Ishikawa (cell line): Measurements from ENCODE around the gene NADK.
A peak's percentile ranks its signal among the peaks of the same experiment; 100 is the strongest.

Experiments used
- CEBPB ChIP-seq: IDR thresholded peaks from 2 replicates; pipeline ENCODE4 v1.6.1; 2012
- CREB1 ChIP-seq: IDR thresholded peaks from 2 replicates; pipeline ENCODE4 v1.6.1; 2012; ENCODE audit warnings: low read depth
- EGR1 ChIP-seq: IDR thresholded peaks from 2 replicates; pipeline ENCODE4 v1.6.1; 2012
- EP300 ChIP-seq: IDR thresholded peaks from 2 replicates; pipeline ENCODE4 v1.6.1; 2012; ENCODE audit warnings: borderline replicate concordance
- FOXM1 ChIP-seq: IDR thresholded peaks from 2 replicates; pipeline ENCODE4 v1.6.1; 2012; ENCODE audit warnings: low read depth, borderline replicate concordance
- MAX ChIP-seq: IDR thresholded peaks from 2 replicates; pipeline ENCODE4 v1.6.1; 2012
- NFIC ChIP-seq: IDR thresholded peaks from 2 replicates; pipeline ENCODE4 v1.6.1; 2012
- RAD21 ChIP-seq: IDR thresholded peaks from 2 replicates; pipeline ENCODE4 v1.6.1; 2012; ENCODE audit warnings: low read depth
- REST ChIP-seq: IDR thresholded peaks from 2 replicates; pipeline ENCODE4 v1.6.1; 2012; ENCODE audit warnings: low read depth, mild to moderate bottlenecking
- TAF1 ChIP-seq: IDR thresholded peaks from 2 replicates; pipeline ENCODE4 v1.6.1; 2012; ENCODE audit warnings: low read depth, mild to moderate bottlenecking
- TCF12 ChIP-seq: IDR thresholded peaks from 2 replicates; pipeline ENCODE4 v1.6.1; 2012; ENCODE audit warnings: low read depth
- TEAD4 ChIP-seq: IDR thresholded peaks from 2 replicates; pipeline ENCODE4 v1.6.1; 2012
- YY1 ChIP-seq: IDR thresholded peaks from 2 replicates; pipeline ENCODE4 v1.6.1; 2012; ENCODE audit warnings: low read depth
- ZBTB7A ChIP-seq: IDR thresholded peaks from 2 replicates; pipeline ENCODE4 v1.6.1; 2012; ENCODE audit warnings: low read depth
- TF ChIP-seq, protein P1 (sequence below): IDR thresholded peaks from 2 replicates; pipeline ENCODE4 v1.6.1; 2012

The NADK gene

GRCh38 chr1:1777583-1777899 is 729 bp downstream of the NADK start:
- TF ChIP-seq EP300 (no peak), ZBTB7A (0 out of 2 replicates have a peak, but pooled peaks have one; percentile 36)

DNA sequence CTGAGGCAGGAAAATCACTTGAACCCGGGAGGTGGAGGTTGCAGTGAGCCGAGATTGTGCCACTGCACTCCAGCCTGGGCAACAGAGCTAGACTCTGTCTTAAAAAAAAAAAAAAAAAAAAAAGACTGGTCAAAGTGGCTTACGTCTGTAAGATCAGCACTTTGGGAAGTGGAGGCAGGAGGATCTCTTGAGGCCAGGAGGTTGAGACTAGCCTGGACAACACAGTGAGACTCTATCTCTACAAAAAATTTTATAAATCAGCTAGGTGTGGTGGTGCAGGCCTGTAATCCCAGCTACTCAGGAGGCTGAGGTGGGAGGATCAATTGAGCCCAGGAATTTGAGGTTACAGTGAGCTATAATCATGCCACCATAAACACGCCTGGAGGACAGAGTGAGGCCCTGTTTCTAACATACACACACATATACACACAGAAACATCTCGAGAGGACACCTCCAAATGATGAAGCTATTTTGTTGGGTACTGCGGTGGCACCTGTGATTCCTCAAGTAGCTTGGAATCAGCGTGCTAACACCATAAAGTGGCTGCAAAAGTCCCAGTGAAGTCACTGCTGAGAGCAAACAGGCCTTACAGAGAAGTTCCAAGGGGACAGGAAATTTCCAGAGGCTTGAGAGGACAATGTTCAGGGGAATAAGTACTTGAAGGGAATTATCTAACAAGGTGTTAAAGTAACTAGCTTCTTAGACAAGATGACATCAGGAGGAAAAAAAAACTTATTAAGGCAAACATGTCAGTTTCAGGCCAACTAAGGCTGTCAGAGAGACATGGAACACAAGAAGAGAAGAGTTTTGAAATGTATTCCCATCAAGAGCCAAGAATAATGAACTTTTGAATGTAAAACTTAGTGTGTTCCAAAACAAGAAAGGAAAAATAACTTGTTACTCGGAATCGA is 1.3 kb downstream of the NADK start:
- TF ChIP-seq ZBTB7A = no peak
- TF ChIP-seq, protein P1, sequence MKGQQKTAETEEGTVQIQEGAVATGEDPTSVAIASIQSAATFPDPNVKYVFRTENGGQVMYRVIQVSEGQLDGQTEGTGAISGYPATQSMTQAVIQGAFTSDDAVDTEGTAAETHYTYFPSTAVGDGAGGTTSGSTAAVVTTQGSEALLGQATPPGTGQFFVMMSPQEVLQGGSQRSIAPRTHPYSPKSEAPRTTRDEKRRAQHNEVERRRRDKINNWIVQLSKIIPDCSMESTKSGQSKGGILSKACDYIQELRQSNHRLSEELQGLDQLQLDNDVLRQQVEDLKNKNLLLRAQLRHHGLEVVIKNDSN = no peak
- TF ChIP-seq TAF1 = no peak
- TF ChIP-seq EGR1 = no peak
- TF ChIP-seq REST = no peak
- no peak for TF ChIP-seq TEAD4
- no peak for TF ChIP-seq TCF12
- no peak for TF ChIP-seq CEBPB
- no peak for TF ChIP-seq MAX

GRCh38 chr1:1775327-1776226 is 2.7 kb downstream of the NADK start:
- TF ChIP-seq FOXM1 (no peak), CREB1 (no peak), TEAD4 (no peak), RAD21 (no peak), TCF12 (no peak), EP300 (no peak), NFIC (no peak), EGR1 (no peak), MAX (no peak), TAF1 (no peak), ZBTB7A (no peak), CEBPB (no peak), REST (no peak), YY1 (no peak)
- TF ChIP-seq, protein P1 = no peak

DNA sequence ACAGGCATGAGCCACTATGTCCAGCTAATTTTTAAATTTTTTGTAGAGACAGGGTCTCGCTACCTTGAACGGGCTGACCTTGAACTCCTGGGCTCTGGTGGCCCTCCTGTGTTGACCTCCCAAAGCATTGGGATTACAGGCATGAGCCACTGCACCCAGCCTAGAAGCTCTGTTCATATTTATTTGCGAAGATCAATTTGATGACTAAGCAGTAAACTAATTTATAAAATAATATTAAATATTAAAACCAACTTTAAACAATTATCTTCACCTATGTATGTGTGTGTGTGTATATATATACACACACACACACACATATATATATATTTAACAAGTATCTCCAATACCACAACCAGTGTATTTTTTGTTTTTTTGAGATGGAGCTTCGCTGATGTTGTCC is 4.4 kb downstream of the NADK start:
- TF ChIP-seq EP300 (no peak), TCF12 (no peak), TEAD4 (no peak), ZBTB7A (no peak), TAF1 (no peak), YY1 (no peak), RAD21 (no peak), CEBPB (no peak), FOXM1 (no peak), REST (no peak)
- TF ChIP-seq, protein P1 = no peak
